Ishikawa (cell line): ENCODE measurements around the gene RAD51B.

Source experiments
- CEBPB ChIP-seq: IDR thresholded peaks from 2 replicates; pipeline ENCODE4 v1.6.1; 2012
- CREB1 ChIP-seq: IDR thresholded peaks from 2 replicates; pipeline ENCODE4 v1.6.1; 2012; ENCODE audit warnings: low read depth
- EGR1 ChIP-seq: IDR thresholded peaks from 2 replicates; pipeline ENCODE4 v1.6.1; 2012
- EP300 ChIP-seq: IDR thresholded peaks from 2 replicates; pipeline ENCODE4 v1.6.1; 2012; ENCODE audit warnings: borderline replicate concordance
- FOXM1 ChIP-seq: IDR thresholded peaks from 2 replicates; pipeline ENCODE4 v1.6.1; 2012; ENCODE audit warnings: low read depth, borderline replicate concordance
- NFIC ChIP-seq: IDR thresholded peaks from 2 replicates; pipeline ENCODE4 v1.6.1; 2012
- RAD21 ChIP-seq: IDR thresholded peaks from 2 replicates; pipeline ENCODE4 v1.6.1; 2012; ENCODE audit warnings: low read depth
- TAF1 ChIP-seq: IDR thresholded peaks from 2 replicates; pipeline ENCODE4 v1.6.1; 2012; ENCODE audit warnings: low read depth, mild to moderate bottlenecking
- TCF12 ChIP-seq: IDR thresholded peaks from 2 replicates; pipeline ENCODE4 v1.6.1; 2012; ENCODE audit warnings: low read depth
- TEAD4 ChIP-seq: IDR thresholded peaks from 2 replicates; pipeline ENCODE4 v1.6.1; 2012
- YY1 ChIP-seq: IDR thresholded peaks from 2 replicates; pipeline ENCODE4 v1.6.1; 2012; ENCODE audit warnings: low read depth
- ZBTB7A ChIP-seq: IDR thresholded peaks from 2 replicates; pipeline ENCODE4 v1.6.1; 2012; ENCODE audit warnings: low read depth
- TF ChIP-seq, protein P1 (sequence below): IDR thresholded peaks from 2 replicates; pipeline ENCODE4 v1.6.1; 2012
- TF ChIP-seq, protein P2 (sequence below): IDR thresholded peaks from 2 replicates; pipeline ENCODE4 v1.6.1; 2012
- TF ChIP-seq, protein P3 (sequence below): IDR thresholded peaks from 2 replicates; pipeline ENCODE4 v1.6.1; 2012; ENCODE audit warnings: low read depth, mild to moderate bottlenecking

Gene RAD51B

DNA sequence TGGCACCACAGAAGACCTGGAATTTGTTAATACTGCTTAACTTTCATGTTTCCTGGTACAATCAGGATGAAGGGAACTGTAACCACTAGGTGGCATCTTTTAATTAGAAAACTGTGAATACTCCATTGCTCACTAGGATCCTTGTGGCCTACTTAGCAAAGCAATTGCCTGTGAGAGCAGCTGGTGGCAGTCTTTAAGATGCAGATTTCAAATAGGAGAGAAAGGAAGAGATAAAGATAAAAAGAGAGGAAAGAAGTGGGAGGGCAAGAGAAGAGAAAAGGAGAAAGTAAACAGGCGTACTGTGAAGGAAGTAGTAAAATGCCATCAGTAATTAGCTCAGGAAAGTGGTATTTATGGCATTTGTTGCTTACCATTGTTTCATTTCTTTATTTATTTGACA lies 114.5 kb downstream of the RAD51B start:
- no peak for TF ChIP-seq FOXM1
- TF ChIP-seq, protein P1, sequence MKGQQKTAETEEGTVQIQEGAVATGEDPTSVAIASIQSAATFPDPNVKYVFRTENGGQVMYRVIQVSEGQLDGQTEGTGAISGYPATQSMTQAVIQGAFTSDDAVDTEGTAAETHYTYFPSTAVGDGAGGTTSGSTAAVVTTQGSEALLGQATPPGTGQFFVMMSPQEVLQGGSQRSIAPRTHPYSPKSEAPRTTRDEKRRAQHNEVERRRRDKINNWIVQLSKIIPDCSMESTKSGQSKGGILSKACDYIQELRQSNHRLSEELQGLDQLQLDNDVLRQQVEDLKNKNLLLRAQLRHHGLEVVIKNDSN, result no peak
- TF ChIP-seq RAD21, result peak; percentile 72

DNA sequence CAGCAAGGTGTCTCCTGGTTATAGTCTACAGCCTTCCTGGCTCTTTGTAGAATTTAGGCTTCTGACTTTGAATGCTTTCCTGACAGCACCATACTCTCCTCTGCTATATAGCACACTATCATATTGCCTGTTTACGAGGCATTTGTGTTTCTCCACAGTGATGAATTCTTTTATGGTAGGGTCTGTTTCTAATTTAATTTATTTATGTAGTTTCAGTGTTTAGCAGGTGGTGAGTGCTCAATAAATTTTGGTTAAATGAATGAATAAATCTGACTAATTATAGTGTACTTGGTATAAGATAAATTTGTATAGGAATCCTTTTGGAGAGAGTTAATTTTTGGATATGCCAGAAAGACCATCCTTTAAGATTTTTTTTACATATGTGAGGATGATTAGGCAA lies 115.3 kb downstream of the RAD51B start:
- TF ChIP-seq TCF12 (no peak), CEBPB (no peak)
- TF ChIP-seq, protein P2, sequence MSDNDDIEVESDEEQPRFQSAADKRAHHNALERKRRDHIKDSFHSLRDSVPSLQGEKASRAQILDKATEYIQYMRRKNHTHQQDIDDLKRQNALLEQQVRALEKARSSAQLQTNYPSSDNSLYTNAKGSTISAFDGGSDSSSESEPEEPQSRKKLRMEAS, result no peak

DNA sequence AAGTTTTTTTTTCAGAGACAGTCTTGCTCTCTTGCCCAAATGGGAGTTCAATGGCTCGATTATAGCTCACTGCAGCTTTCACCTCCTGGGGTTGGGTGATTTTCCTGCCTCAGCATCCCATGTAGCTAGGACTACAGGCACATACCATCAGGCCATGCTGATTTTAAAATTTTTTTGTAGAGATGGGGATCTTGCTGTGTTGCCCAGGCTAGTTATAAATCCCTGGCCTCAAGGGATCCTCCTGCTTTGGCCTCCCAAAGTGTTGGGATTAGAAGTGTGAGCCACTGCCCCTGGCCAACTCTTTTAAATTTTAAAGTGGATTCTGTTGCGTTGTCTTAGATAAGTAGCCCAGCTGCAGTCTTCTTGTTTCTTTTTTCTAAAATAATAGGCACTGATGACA lies 115.8 kb downstream of the RAD51B start:
- TF ChIP-seq ZBTB7A (no peak), TCF12 (no peak), NFIC (no peak), TEAD4 (no peak), EP300 (no peak), TAF1 (no peak), RAD21 (no peak), YY1 (no peak), CREB1 (no peak)
- TF ChIP-seq, protein P2, result no peak
- TF ChIP-seq, protein P1, result no peak

DNA sequence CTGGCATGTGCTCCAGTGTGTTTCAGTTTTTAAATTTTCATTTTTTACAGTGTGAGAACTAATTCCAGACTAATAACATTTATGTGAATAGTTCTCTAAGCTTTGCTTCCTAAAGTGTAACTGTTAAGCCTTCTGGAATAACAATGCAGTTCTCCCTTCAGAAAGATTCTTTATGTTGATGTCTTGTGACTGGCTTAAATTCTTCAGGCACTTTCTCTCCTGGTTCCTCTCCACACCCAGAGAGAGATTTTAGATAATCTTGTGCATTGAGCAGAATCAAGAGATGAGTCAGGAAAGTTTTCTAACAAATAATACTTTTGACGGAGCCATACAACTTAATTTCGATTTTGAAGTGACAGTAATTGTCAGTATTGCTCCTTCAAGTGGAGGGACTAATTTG lies 118.5 kb downstream of the RAD51B start:
- no peak for TF ChIP-seq EGR1
- no peak for TF ChIP-seq TEAD4

DNA sequence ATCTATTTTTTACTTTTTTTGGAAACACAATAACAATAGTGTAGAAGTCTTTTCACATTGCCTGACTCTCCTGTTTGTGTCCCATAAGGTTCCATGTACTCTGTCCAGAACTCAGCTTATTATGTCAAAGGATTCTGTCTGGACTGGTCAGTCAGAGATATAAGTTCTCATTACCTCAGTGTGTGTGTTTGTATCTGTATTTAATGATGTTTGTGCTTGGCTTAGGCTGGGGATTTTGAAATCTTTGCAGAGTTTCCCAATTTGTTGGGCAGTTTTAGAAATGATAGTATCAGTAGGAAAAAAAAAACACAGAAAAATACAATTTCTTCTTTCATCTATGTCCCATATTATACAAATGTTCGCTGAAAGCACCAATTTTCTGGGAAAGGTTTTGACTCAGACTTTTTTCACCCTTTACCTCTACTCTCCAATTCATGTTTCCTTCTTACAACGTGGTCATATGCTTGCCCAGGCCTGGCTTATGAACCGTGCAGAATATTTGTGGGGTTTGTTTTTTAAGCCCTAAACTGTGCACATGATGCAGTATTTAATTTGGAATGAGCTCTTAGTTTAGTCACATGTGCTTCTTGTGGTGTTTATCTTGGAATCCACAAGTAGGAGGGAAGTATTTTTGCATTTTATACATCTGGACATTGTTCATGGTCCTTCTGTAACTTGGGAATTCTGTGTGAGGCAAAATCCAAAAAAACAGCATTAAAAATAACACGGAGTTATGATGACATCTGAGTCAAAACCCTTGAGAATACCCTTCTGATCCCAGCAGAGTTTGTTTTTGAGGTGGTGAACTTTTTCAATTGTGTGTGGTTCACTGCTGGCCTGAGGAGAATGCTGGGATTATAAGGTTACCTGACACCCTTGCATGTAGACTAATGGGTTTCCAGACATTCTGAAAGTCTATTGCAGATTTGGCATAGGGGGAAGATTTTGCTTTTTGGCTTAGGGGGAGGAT lies 121.2 kb downstream of the RAD51B start:
- TF ChIP-seq, protein P1, result 0 out of 2 replicates have a peak, but pooled peaks have one; percentile 10
- TF ChIP-seq, protein P2, result no peak

DNA sequence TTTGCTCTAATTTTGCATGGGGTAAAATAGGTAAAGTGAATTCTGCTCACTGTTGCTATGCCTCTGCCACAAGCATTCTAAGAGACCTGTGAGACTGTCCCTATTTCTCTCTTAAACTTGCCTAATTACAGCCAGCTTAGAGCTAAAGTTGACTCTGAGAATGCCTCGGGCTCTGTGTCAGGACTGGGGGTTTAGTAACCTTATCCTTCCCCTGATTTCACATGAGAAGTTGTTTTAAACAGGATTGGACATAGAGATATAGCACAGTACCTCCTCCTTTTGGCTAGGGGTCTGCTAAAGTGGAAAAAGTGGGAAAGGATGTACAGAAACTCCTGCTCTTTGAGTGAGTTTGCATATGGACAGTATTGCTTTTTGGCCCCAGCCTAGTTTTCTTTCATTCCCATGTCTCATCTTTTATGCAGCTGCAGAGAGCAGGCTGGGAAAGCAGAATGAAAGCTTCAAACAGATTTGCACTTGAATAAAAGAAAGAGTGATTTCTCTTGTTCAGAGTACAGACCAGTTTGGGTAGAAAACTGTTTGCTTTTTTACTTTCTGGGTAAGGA lies 122.0 kb downstream of the RAD51B start:
- TF ChIP-seq, protein P2, result no peak
- TF ChIP-seq YY1 (no peak), TEAD4 (no peak), CEBPB (no peak), CREB1 (no peak), FOXM1 (no peak), TAF1 (no peak), EGR1 (no peak), TCF12 (no peak), NFIC (no peak), EP300 (no peak), RAD21 (no peak)
- TF ChIP-seq, protein P3, sequence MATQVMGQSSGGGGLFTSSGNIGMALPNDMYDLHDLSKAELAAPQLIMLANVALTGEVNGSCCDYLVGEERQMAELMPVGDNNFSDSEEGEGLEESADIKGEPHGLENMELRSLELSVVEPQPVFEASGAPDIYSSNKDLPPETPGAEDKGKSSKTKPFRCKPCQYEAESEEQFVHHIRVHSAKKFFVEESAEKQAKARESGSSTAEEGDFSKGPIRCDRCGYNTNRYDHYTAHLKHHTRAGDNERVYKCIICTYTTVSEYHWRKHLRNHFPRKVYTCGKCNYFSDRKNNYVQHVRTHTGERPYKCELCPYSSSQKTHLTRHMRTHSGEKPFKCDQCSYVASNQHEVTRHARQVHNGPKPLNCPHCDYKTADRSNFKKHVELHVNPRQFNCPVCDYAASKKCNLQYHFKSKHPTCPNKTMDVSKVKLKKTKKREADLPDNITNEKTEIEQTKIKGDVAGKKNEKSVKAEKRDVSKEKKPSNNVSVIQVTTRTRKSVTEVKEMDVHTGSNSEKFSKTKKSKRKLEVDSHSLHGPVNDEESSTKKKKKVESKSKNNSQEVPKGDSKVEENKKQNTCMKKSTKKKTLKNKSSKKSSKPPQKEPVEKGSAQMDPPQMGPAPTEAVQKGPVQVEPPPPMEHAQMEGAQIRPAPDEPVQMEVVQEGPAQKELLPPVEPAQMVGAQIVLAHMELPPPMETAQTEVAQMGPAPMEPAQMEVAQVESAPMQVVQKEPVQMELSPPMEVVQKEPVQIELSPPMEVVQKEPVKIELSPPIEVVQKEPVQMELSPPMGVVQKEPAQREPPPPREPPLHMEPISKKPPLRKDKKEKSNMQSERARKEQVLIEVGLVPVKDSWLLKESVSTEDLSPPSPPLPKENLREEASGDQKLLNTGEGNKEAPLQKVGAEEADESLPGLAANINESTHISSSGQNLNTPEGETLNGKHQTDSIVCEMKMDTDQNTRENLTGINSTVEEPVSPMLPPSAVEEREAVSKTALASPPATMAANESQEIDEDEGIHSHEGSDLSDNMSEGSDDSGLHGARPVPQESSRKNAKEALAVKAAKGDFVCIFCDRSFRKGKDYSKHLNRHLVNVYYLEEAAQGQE, result no peak
- TF ChIP-seq, protein P1, result no peak
